Urinary bladder (tissue), 4 donors: ENCODE data around the gene DMRT1. TPM values are rescaled to one million over a fixed set of nuclear protein-coding genes. Genes with fewer than 3 reads are reported as not detected.
"Not testable (repeated sequence)": the region's sequence is repeated elsewhere in the genome, so short reads cannot be mapped to it uniquely, and the experiment has no call there.

Source experiments
- DNase-seq: peaks from one replicate; pipeline ENCODE4 v3.0.0-alpha.2; 2015; ENCODE audit errors: extremely low spot score
- H3K27ac ChIP-seq: one replicate; pipeline ENCODE4 v1.5.1; 2013; ENCODE audit warnings: low read depth, mild to moderate bottlenecking, moderate library complexity
- H3K36me3 ChIP-seq: one replicate; pipeline ENCODE4 v1.6.1; 2013; ENCODE audit warnings: mild to moderate bottlenecking, moderate library complexity; ENCODE audit not compliant: insufficient read depth
- H3K4me1 ChIP-seq: one replicate; pipeline ENCODE4 v1.6.1; 2013; ENCODE audit warnings: mild to moderate bottlenecking, moderate library complexity; ENCODE audit not compliant: insufficient read depth
- H3K4me3 ChIP-seq: one replicate; pipeline ENCODE4 v1.5.1; 2013; ENCODE audit warnings: low read depth, low read length
- WGBS: extraction: QIAGEN DNeasy Blood & Tissue Kit; methylation state at CpG from one replicate; pipeline ENCODE4 v1.1.7; 2013; 5-methylcytosine and 5-hydroxymethylcytosine counted together
- polyA plus RNA-seq: library from polyadenylated mRNA; stranded (reverse); fragments of 200-250 nt; gene quantifications from one replicate; pipeline ENCODE4 v1.2.3, GENCODE V29; 2013
- total RNA-seq: library from RNA; depleted of rRNA; stranded (reverse); fragments of >200 nt; gene quantifications from one replicate; pipeline ENCODE4 v1.2.3, GENCODE V29; 2014
- donor health status: healthy with polysubstance abuse.
- donor health status: healthy.

DMRT1 gene
- total and polyA plus RNA-seq, 2 donors, result not detected

DNA sequence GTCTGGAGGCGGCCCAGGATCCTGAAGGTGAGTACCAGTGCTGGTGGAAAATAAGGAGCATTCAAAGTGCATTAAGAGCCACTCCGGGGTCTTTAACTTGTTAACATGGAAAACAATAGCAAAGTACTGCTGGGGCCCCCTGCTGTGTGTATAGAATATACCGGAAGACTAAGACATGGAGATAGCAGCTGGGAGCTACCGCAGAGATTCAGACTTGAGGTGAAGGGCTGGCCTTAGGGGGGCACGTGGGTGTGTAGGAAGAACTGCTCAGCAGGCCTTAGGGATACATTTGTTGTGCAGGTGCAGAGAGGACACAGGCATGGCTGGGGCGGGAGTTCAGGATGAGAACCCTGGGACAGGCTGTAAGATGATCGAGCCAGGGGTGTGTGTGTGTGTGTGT is 1.2 kb upstream of the DMRT1 start:
- DNase-seq, result no peak
- 25% methylated on average over 7 of the region's 7 CpGs for WGBS
- Histone ChIP-seq H3K27ac (no peak overlapping the region), H3K4me3 (no peak overlapping the region), H3K36me3 (no peaks in the 10 kb centered on the region), H3K4me1 (peaks cover 2% of the 10 kb centered on the region)

GRCh38 chr9:842635-843426 is 1.3 kb downstream of the DMRT1 start:
- Histone ChIP-seq H3K36me3 (no peaks in the 10 kb centered on the region), H3K4me1 (peaks cover 2% of the 10 kb centered on the region), H3K4me3 (no peak overlapping the region), H3K27ac (no peak overlapping the region)
- WGBS, result 2% methylated on average over 61 of the region's 61 CpGs
- no peak for DNase-seq

- Histone ChIP-seq H3K4me1 (peaks cover 2% of the 10 kb centered on the region), H3K4me3 (no peak overlapping the region), H3K27ac (no peak overlapping the region), H3K36me3 (no peaks in the 10 kb centered on the region)
- 10% methylated on average over 12 of the region's 12 CpGs for WGBS
- DNase-seq, result no peak
Observed at GRCh38 chr9:843427-843785, 1.9 kb downstream of the DMRT1 start.

GRCh38 chr9:846852-847251 is 5.4 kb downstream of the DMRT1 start:
- Histone ChIP-seq H3K4me1 (no peaks in the 10 kb centered on the region), H3K36me3 (no peaks in the 10 kb centered on the region), H3K27ac (no peak overlapping the region), H3K4me3 (no peak overlapping the region)
- DNase-seq, result no peak
- 57% methylated on average over 7 of the region's 7 CpGs for WGBS

- no peaks in the 10 kb centered on the region for H3K36me3 ChIP-seq
- DNase-seq, result no peak
- 44% methylated on average over 6 of the region's 6 CpGs for WGBS
- no peak overlapping the region for H3K4me3 ChIP-seq
- H3K4me1 ChIP-seq, result no peaks in the 10 kb centered on the region
- H3K27ac ChIP-seq, result no peak overlapping the region
Observed at GRCh38 chr9:847505-847904, 6.0 kb downstream of the DMRT1 start.

DNA sequence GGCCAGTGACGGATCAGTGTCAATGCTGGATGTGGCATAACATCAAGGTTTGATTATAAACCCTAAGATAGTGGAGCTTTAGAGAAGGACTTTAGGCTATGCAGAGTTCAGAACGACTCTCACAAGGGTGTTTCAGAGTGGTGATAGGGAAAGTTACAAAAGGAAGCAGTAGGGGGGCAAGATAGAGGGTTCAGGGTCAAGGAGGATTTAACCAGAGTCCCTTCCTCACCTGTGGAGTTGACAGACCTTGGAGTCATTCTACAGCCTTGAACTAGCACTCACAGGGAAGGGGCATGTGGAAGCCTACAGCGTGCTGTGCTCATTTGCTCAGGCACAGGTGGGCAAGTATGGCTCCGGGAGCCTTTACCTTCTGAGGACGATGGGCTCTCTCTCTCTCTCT is 7.9 kb downstream of the DMRT1 start:
- Histone ChIP-seq H3K27ac (no peak overlapping the region), H3K4me1 (no peaks in the 10 kb centered on the region), H3K36me3 (no peaks in the 10 kb centered on the region), H3K4me3 (no peak overlapping the region)
- 63% methylated on average over 5 of the region's 5 CpGs for WGBS
- DNase-seq, result no peak

DNA sequence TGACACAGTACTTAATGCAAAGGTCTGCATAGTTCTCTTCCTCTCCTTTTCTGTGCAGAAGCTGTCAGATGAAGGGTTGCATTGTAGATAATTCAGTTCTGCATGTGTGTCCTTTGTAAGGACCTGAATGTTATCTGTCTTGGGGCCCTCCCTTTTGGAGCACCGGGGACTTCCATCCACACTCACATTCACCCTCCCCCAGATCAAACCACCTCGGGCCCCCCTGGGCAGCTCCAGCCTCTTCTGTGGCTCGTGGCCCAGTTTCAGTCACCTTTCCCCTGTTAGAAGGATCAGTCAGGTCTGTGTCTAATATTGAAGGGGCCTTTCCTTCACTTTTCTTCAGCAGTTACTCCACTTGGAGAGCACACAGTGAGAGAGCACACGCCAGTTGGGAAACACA is 11.0 kb downstream of the DMRT1 start:
- 27% methylated on average over 4 of the region's 4 CpGs for WGBS
- DNase-seq, result no peak
- Histone ChIP-seq H3K4me3 (no peak overlapping the region), H3K27ac (no peak overlapping the region), H3K4me1 (no peaks in the 10 kb centered on the region), H3K36me3 (no peaks in the 10 kb centered on the region)

DNA sequence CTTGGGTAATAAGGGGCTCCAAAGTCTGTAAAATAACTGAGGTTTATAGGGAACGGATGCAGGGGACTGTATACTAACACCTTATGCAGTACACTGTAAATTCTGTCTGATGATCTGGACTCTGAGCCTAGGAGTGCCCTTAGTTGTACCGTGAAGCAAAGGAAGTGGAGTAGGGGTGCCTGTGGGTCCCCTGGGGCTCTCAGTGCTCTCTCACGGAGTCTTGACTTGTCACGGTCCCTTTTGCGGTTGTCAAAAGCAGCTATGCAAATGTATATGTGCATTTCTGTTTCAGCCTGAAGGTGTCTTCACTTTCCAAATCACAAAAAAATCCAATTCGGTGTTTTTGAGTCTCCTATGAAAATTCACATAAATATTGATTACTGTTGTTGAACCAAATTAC is 17.8 kb downstream of the DMRT1 start:
- 58% methylated on average over 6 of the region's 6 CpGs for WGBS
- Histone ChIP-seq H3K4me1 (no peaks in the 10 kb centered on the region), H3K27ac (no peak overlapping the region), H3K4me3 (no peak overlapping the region), H3K36me3 (no peaks in the 10 kb centered on the region)
- no peak for DNase-seq

DNA sequence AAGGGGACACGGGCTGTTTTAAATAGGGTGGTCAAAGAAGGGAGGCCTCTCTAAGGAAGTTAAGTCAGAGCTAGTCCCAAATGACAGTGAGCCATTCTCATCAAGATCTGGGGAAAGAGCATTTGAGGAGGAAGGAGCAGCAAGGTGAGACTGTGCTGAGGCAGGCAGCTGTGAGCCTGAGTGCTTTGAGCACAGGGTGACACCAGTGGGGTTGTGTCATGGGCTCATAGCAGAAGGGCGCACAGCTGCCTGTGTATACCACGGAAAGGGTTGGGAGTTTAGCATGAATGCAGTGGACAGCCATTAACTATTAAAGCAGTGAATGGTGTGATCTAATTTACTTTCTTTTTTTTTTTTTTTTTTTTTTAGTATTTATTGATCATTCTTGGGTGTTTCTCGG is 19.2 kb downstream of the DMRT1 start:
- no peak overlapping the region for H3K4me3 ChIP-seq
- no peaks in the 10 kb centered on the region for H3K4me1 ChIP-seq
- no peak for DNase-seq
- no peaks in the 10 kb centered on the region for H3K36me3 ChIP-seq
- H3K27ac ChIP-seq, result no peak overlapping the region
- WGBS, result 86% methylated on average over 3 of the region's 4 CpGs

GRCh38 chr9:861525-861924 is 20.0 kb downstream of the DMRT1 start:
- H3K4me3 ChIP-seq, H3K27ac ChIP-seq, H3K36me3 ChIP-seq, DNase-seq, H3K4me1 ChIP-seq: not testable (repeated sequence)
- 94% methylated on average over 30 of the region's 30 CpGs for WGBS

DNA sequence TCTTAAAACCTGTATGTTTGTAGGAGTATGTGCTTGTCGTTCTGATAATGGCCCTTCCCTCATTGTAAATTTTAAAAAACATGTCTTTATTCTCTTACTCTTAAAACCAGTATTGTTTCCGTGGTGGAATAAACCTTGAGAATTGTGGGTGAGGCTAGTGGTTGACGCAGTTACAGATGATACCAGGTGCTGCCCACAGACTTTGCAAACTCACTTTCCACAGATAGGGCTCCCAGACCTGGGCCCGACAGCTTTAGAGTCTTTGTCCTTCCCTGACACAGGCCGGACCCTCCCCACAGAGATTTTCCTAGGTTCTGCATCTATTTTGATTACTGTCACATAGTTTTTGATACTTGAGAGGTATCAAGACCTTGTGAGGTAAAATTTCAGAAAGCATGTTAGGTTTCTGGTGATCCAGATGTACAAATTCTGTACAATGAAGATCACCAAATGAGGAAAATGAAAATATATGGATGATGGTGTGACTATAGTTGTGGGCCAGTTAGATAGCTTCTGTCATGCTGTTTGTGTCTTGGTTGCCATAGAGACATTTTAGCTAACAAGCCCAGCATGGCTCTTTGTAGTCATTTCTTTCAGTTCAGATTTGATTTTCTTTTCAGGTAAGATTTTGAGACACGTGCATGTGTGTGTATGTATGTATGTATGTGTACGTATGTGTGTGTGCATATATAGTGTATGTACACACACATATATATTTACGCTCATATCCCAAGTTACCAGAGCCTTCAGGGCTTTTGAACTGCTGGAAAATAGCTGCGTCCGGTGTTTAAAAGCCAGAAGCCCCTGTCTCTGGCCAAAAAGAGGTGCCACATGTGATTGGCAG is 33.8 kb downstream of the DMRT1 start:
- no peaks in the 10 kb centered on the region for H3K36me3 ChIP-seq
- DNase-seq, result no peak
- H3K27ac ChIP-seq, result no peak overlapping the region
- 75% methylated on average over 10 of the region's 10 CpGs for WGBS
- no peak overlapping the region for H3K4me3 ChIP-seq
- no peaks in the 10 kb centered on the region for H3K4me1 ChIP-seq

DNA sequence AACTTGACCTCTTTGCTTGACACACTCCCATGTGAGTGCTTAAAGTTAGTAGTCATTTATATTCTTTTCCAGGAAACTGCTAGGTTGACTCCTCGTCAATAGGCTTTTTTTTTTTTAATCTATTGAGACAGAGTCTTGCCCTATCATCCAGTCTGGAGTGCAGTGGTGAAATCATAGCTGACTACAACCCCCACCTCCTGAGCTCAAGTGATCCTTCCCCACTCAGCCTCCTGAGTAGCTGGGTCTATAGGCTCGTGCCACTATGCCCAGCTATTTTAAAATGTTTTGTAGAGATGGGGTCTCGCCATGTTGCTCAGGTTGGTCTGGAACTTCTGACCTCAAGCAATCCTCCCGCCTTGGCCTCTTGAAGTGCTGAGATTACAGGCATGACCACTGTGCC is 34.9 kb downstream of the DMRT1 start:
- no peaks in the 10 kb centered on the region for H3K4me1 ChIP-seq
- no peak for DNase-seq
- no peaks in the 10 kb centered on the region for H3K36me3 ChIP-seq
- H3K4me3 ChIP-seq, result no peak overlapping the region
- no peak overlapping the region for H3K27ac ChIP-seq
- WGBS, result 79% methylated on average over 4 of the region's 4 CpGs

DNA sequence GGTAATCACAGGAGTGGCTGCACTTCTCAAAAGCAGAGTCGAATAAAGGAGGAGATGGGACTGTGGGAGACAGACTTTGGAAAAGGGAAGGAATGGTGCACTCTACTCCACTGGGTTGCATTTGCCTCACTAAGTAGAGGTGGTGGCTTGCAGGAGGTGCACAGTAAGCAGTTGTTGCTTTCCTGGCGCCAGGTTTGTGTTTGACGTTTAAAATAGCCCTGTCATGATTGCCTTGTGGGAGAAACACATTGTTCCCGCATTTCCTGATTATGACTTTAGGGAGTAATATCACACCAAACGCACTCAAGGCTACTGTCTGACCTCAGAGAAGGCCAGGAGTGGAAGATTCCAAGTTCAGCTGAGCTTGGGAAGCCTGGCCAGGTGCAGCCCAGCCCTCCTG is 36.7 kb downstream of the DMRT1 start:
- H3K4me1 ChIP-seq, result no peaks in the 10 kb centered on the region
- H3K36me3 ChIP-seq, result no peaks in the 10 kb centered on the region
- H3K4me3 ChIP-seq, result no peak overlapping the region
- H3K27ac ChIP-seq, result no peak overlapping the region
- DNase-seq, result no peak
- 29% methylated on average over 5 of the region's 5 CpGs for WGBS

- H3K27ac ChIP-seq, result no peak overlapping the region
- no peak overlapping the region for H3K4me3 ChIP-seq
- no peaks in the 10 kb centered on the region for H3K4me1 ChIP-seq
- no peak for DNase-seq
- WGBS, result 73% methylated on average over 7 of the region's 7 CpGs
- H3K36me3 ChIP-seq, result no peaks in the 10 kb centered on the region
Observed at GRCh38 chr9:880725-881124, 39.2 kb downstream of the DMRT1 start.
